Medulla oblongata (tissue), 1 donor: ENCODE data around the gene LRRC4C.

Experiments used
- DNase-seq: peaks from one replicate; pipeline ENCODE4 v3.0.0-alpha.2; 2015; ENCODE audit errors: extremely low spot score

The LRRC4C gene

DNA sequence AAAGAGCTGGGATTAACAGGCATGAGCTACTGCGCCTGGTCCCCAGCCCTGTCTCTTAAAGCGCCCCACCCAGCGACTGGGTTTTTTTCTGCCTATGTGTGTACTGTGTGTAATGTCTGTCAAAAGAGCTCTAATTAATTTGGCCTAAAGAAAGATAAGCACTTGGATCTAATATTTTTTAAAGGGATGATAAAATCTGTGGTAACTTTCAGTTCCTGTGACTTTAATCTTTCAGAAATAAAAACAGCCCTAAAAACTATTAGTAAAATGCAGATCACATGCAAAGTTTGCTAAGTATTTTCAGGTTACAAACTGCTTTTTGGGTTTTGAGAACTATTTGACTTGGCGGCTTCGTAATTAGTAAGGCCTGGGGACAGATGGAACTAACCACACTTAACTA is 1358.7 kb downstream of the LRRC4C start:
- DNase-seq = no peak

DNA sequence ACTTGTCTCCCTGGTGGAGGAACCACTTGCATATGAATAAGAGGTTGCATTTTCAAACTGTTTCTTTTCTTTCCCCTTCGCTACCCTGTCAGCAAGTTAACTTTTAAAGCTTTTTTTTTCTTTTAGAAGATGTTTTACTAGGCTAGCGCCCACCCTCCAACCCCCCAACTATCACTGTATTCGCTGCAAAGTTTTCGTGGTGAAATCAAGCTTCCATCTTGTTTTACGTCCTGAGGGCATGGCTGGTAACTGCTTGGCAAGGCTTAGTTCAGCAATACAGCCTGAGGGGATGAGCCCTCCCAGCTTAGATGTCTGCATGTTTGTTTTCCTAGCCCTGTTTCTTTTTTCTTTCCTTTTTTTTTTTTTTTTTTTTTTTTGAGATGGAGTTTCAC is 1359.3 kb downstream of the LRRC4C start:
- DNase-seq = no peak

DNA sequence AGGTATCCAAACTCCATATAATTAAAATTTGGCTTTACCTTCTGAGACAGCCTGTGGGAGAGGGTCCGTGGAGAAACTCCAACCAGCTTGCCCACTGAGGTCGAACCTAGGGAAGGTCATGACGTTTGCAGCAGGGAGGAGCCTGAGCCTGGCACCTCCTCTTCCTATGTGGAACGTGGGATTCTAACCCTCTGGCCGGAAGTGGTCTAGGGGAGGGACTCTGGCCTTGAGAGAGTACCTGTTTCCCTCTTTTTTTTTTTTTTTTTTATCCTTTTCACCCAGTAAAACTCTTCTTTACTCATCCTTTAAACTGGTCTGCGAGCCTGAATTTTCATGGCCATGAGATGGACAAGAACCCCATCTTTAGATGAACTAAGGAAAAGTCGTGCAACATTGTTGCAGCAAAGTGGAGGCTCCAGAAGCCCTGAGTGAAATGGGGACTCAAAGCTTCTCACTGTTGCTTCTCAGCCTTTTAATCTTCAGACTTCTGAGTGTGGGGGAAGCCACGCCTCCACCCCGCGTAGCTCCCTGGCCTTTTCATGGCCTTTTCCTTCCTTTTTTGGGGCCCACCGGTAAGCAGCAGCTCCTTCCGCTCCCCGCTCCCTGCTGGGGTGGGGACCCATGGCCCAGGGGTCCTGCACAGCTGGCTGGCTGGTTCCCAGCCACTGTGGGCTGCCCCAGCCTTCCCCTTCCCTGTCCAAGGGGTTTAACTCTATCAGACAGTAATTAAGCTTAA is 1359.9 kb downstream of the LRRC4C start:
- DNase-seq = no peak

DNA sequence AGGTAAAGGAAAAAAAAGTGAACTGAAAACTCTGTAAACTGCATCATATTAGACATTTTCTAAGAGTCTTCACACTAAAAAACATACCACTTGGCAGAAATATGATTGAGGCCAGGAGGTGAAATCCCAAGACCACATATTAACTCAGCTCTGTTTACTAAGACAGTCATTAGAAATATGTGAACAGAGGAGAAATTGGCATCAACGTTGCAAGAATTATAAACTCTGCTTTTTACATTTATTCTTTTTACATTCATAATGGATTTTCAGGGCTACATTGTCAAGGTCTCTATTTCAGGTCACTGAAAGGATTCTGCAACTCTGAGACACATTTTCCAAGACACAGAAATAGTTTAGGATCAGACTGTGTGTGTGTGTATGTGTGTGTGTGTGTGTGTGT is 1364.0 kb downstream of the LRRC4C start:
- no peak for DNase-seq

DNA sequence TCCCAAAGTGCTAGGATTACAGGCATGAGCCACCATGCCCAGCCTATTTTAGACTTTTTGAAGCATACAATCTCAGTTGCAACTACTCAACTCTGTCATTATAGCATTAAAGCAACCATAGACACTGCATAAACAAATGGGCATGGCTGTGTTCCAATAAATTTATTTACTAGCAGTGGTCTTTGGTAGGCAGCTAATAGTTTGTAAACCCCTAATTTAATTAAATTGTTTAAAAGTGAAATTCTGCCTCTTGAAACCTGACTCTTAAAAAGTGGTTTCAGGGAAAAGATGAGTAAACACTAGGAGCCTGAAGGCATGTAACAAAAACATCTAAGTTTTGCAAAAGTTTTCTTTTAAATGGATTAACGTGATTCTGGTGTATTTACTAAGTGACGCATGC is 1364.5 kb downstream of the LRRC4C start:
- DNase-seq = no peak

DNA sequence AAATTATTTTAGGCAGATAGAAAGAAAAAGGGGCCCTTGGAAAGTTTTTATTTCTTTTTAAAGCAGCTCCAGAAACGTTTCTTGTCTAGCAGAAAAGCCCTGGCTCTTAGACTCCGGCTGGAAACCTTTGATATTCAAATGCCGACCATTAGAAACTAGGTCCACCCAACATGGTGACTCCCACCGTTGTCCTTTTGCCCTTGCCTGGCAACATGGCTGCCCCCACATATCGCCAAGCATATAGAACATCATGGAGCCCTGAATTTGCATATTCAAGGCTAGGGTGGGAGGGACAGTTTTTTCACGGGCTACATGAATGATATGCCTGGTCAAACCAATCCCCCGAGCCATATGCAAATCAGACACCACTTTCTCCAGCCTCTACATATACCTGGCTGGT is 1379.0 kb downstream of the LRRC4C start:
- no peak for DNase-seq
